ENCODE results near the gene DDX59. TPM values are rescaled to one million over a fixed set of nuclear protein-coding genes. Genes with fewer than 3 reads are reported as not detected.

DDX59 gene
- total RNA-seq, 6 experiments from 2014 or later = 13.2 to 17.3 (median 14.6) TPM

GRCh38 chr1:200620273-200621131, 49.2 kb downstream of the DDX59 start, which contains the start of gene KIF14:
Gene KIF14, minus strand, starts transcription at chr1:200620751. Its CDS starts 2,028 bp downstream, at chr1:200618723.
- peak; percentile 89 for DNase-seq
- Mint-ChIP-seq H3K27me3 (ENCODE audit: insufficient read depth) (peaks cover 3% of the 10 kb centered on the region; the same call in 1 of the 2 replicates), H3K9me3 (no peaks in the 10 kb centered on the region), H3K4me3 (peak within 1 kb of the TSS; percentile 96), H3K36me3 (ENCODE audit: low read depth) (no peaks in the 10 kb centered on the region; the same call in 1 of the 2 replicates), H3K27ac (peak within 1 kb of the TSS; percentile 87), H3K4me1 (ENCODE audit: low read depth) (peaks cover 57% of the 10 kb centered on the region)
- no peak for TF ChIP-seq CTCF (IDR thresholded peaks at IDR 0.05)

- no peak for DNase-seq
- Mint-ChIP-seq H3K4me1 (ENCODE audit: low read depth) (peaks cover 51% of the 10 kb centered on the region), H3K27me3 (ENCODE audit: insufficient read depth) (peaks cover 3% of the 10 kb centered on the region; the same call in 1 of the 2 replicates), H3K36me3 (ENCODE audit: low read depth) (no peaks in the 10 kb centered on the region; the same call in 1 of the 2 replicates), H3K4me3 (peak overlapping the region; percentile 96), H3K27ac (peak overlapping the region; percentile 87), H3K9me3 (no peaks in the 10 kb centered on the region)
- TF ChIP-seq CTCF (IDR thresholded peaks at IDR 0.05) = no peak
These were observed 49.8 kb downstream of the DDX59 start for GRCh38 chr1:200619894-200620272.

GRCh38 chr1:200610846-200611245, 58.9 kb downstream of the DDX59 start:
- Mint-ChIP-seq H3K27me3 (ENCODE audit: insufficient read depth) (no peaks in the 10 kb centered on the region), H3K36me3 (ENCODE audit: low read depth) (peaks cover 21% of the 10 kb centered on the region), H3K9me3 (no peaks in the 10 kb centered on the region), H3K27ac (peak overlapping the region; percentile 73), H3K4me1 (ENCODE audit: low read depth) (peaks cover 23% of the 10 kb centered on the region), H3K4me3 (peak overlapping the region; percentile 41)
- DNase-seq = peak; percentile 30
- no peak for TF ChIP-seq CTCF (IDR thresholded peaks at IDR 0.05)

- Mint-ChIP-seq H3K36me3 (ENCODE audit: low read depth) (peaks cover 16% of the 10 kb centered on the region), H3K27me3 (ENCODE audit: insufficient read depth) (no peaks in the 10 kb centered on the region; the same call in 1 of the 2 replicates), H3K9me3 (no peaks in the 10 kb centered on the region), H3K4me3 (no peak overlapping the region), H3K27ac (no peak overlapping the region), H3K4me1 (ENCODE audit: low read depth) (no peaks in the 10 kb centered on the region)
- DNase-seq = no peak
- no peak for TF ChIP-seq CTCF (IDR thresholded peaks at IDR 0.05)
These were observed 67.1 kb downstream of the DDX59 start for GRCh38 chr1:200602632-200603031.

Other genes with a start within 250 kb of the DDX59 start
- gene KIF14, start 49.2 kb downstream of the DDX59 start, total RNA-seq (2021; fragmentation: NEBNext Ultra II Directional; extraction: Animal tissue kit (Norgen Biotek cat#: 25700)) = 10 to 100 TPM in 5 of 6 experiments, 1 to 10 TPM in 1; 5.3 to 12.5 (median 11.4) TPM
- 10 to 100 TPM; 30.2 to 35.6 (median 33.3) TPM for gene CAMSAP2, start 69.0 kb upstream of the DDX59 start, total RNA-seq (2021; fragmentation: NEBNext Ultra II Directional; extraction: Animal tissue kit (Norgen Biotek cat#: 25700))
- gene GPR25, start 203.1 kb upstream of the DDX59 start, total RNA-seq (2021; fragmentation: NEBNext Ultra II Directional; extraction: Animal tissue kit (Norgen Biotek cat#: 25700)) = not detected
- not detected for gene INAVA, start 225.0 kb upstream of the DDX59 start, total RNA-seq (2021; fragmentation: NEBNext Ultra II Directional; extraction: Animal tissue kit (Norgen Biotek cat#: 25700))

Data from HFFc6 (cell line).